Loucy (cell line): ENCODE results near the gene AFF3.

Experiments
- EZH2phosphoT487 ChIP-seq: fragments of 200-600 bp; IDR thresholded peaks from 2 replicates; pipeline ENCODE4 v1.6.1; 2018; ENCODE audit warnings: antibody characterized with exemption, mild to moderate bottlenecking, moderate library complexity, borderline replicate concordance
- TF ChIP-seq, protein P1 (sequence below): fragments of 200-600 bp; sonication (generic); conservative IDR thresholded peaks from 2 replicates; pipeline ENCODE4 v1.5.1; 2014; ENCODE audit warnings: mild to moderate bottlenecking, antibody characterized with exemption, low read length

GRCh38 chr2:99981840-99982239 lies 160.6 kb downstream of the AFF3 start:
- TF ChIP-seq, protein P1, sequence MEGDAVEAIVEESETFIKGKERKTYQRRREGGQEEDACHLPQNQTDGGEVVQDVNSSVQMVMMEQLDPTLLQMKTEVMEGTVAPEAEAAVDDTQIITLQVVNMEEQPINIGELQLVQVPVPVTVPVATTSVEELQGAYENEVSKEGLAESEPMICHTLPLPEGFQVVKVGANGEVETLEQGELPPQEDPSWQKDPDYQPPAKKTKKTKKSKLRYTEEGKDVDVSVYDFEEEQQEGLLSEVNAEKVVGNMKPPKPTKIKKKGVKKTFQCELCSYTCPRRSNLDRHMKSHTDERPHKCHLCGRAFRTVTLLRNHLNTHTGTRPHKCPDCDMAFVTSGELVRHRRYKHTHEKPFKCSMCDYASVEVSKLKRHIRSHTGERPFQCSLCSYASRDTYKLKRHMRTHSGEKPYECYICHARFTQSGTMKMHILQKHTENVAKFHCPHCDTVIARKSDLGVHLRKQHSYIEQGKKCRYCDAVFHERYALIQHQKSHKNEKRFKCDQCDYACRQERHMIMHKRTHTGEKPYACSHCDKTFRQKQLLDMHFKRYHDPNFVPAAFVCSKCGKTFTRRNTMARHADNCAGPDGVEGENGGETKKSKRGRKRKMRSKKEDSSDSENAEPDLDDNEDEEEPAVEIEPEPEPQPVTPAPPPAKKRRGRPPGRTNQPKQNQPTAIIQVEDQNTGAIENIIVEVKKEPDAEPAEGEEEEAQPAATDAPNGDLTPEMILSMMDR = no peak
- no peak for TF ChIP-seq EZH2phosphoT487
